Ishikawa (cell line): ENCODE results near the gene PDP2.

Source experiments
- CEBPB ChIP-seq: IDR thresholded peaks from 2 replicates; pipeline ENCODE4 v1.6.1; 2012
- CREB1 ChIP-seq: IDR thresholded peaks from 2 replicates; pipeline ENCODE4 v1.6.1; 2012; ENCODE audit warnings: low read depth
- EGR1 ChIP-seq: IDR thresholded peaks from 2 replicates; pipeline ENCODE4 v1.6.1; 2012
- EP300 ChIP-seq: IDR thresholded peaks from 2 replicates; pipeline ENCODE4 v1.6.1; 2012; ENCODE audit warnings: borderline replicate concordance
- FOXM1 ChIP-seq: IDR thresholded peaks from 2 replicates; pipeline ENCODE4 v1.6.1; 2012; ENCODE audit warnings: low read depth, borderline replicate concordance
- NFIC ChIP-seq: IDR thresholded peaks from 2 replicates; pipeline ENCODE4 v1.6.1; 2012
- RAD21 ChIP-seq: IDR thresholded peaks from 2 replicates; pipeline ENCODE4 v1.6.1; 2012; ENCODE audit warnings: low read depth
- TAF1 ChIP-seq: IDR thresholded peaks from 2 replicates; pipeline ENCODE4 v1.6.1; 2012; ENCODE audit warnings: low read depth, mild to moderate bottlenecking
- TCF12 ChIP-seq: IDR thresholded peaks from 2 replicates; pipeline ENCODE4 v1.6.1; 2012; ENCODE audit warnings: low read depth
- YY1 ChIP-seq: IDR thresholded peaks from 2 replicates; pipeline ENCODE4 v1.6.1; 2012; ENCODE audit warnings: low read depth
- ZBTB7A ChIP-seq: IDR thresholded peaks from 2 replicates; pipeline ENCODE4 v1.6.1; 2012; ENCODE audit warnings: low read depth
- TF ChIP-seq, protein P1 (sequence below): IDR thresholded peaks from 2 replicates; pipeline ENCODE4 v1.6.1; 2012
- TF ChIP-seq, protein P2 (sequence below): IDR thresholded peaks from 2 replicates; pipeline ENCODE4 v1.6.1; 2012; ENCODE audit warnings: low read depth, mild to moderate bottlenecking

DNA sequence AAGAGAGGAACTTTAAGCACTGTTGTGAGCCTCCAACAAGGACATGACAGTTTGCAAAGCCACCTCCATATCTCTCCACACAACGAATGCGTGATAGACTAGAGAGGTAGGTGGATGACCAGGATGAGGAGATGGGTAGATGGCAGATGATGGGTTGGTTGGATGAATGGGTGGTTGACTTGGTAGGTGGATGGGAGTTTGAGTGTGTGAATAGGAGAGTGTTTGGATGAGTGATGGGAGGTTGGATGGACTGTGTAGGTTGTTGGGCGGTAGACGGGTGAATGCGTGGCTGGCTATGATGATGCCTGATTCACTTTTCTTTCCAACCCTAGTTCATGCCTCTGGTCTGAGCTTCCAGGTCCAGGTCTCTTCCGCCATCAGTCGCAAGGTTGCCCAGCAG, 34.2 kb downstream of the PDP2 start:
- no peak for TF ChIP-seq YY1
- TF ChIP-seq RAD21: no peak
- TF ChIP-seq ZBTB7A: no peak
- TF ChIP-seq EGR1: no peak
- TF ChIP-seq, protein P1, sequence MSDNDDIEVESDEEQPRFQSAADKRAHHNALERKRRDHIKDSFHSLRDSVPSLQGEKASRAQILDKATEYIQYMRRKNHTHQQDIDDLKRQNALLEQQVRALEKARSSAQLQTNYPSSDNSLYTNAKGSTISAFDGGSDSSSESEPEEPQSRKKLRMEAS: no peak
- TF ChIP-seq NFIC: no peak
- TF ChIP-seq TAF1: no peak
- TF ChIP-seq, protein P2, sequence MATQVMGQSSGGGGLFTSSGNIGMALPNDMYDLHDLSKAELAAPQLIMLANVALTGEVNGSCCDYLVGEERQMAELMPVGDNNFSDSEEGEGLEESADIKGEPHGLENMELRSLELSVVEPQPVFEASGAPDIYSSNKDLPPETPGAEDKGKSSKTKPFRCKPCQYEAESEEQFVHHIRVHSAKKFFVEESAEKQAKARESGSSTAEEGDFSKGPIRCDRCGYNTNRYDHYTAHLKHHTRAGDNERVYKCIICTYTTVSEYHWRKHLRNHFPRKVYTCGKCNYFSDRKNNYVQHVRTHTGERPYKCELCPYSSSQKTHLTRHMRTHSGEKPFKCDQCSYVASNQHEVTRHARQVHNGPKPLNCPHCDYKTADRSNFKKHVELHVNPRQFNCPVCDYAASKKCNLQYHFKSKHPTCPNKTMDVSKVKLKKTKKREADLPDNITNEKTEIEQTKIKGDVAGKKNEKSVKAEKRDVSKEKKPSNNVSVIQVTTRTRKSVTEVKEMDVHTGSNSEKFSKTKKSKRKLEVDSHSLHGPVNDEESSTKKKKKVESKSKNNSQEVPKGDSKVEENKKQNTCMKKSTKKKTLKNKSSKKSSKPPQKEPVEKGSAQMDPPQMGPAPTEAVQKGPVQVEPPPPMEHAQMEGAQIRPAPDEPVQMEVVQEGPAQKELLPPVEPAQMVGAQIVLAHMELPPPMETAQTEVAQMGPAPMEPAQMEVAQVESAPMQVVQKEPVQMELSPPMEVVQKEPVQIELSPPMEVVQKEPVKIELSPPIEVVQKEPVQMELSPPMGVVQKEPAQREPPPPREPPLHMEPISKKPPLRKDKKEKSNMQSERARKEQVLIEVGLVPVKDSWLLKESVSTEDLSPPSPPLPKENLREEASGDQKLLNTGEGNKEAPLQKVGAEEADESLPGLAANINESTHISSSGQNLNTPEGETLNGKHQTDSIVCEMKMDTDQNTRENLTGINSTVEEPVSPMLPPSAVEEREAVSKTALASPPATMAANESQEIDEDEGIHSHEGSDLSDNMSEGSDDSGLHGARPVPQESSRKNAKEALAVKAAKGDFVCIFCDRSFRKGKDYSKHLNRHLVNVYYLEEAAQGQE: no peak
- no peak for TF ChIP-seq CEBPB
- no peak for TF ChIP-seq EP300
- no peak for TF ChIP-seq CREB1
- TF ChIP-seq FOXM1: no peak
- TF ChIP-seq TCF12: no peak
